ENCODE results near the gene C3orf20. TPM values are rescaled to one million over a fixed set of nuclear protein-coding genes. Genes with fewer than 3 reads are reported as not detected.
A peak's percentile ranks its signal among the peaks of the same experiment; 100 is the strongest.
"Not testable (repeated sequence)": the region's sequence is repeated elsewhere in the genome, so short reads cannot be mapped to it uniquely, and the experiment has no call there.

The C3orf20 gene
- total RNA-seq, 2 experiments from 2014 or later: 0.12 to 0.17 TPM

- peaks cover 16% of the 10 kb centered on the region for H3K9me3 Mint-ChIP-seq
- H3K27ac Mint-ChIP-seq: no peak overlapping the region
- no peaks in the 10 kb centered on the region for H3K4me1 Mint-ChIP-seq (ENCODE audit: low read depth)
- H3K36me3 Mint-ChIP-seq (ENCODE audit: low read depth): peaks cover 6% of the 10 kb centered on the region
- peaks cover 3% of the 10 kb centered on the region for H3K27me3 Mint-ChIP-seq (ENCODE audit: low read depth)
- intact Hi-C loops (cut with micrococcal nuclease): no loop called here
- CTCF ChIA-PET: no interaction called here
- H3K4me3 Mint-ChIP-seq: no peak overlapping the region
- no peak for DNase-seq
Observed at GRCh38 chr3:14750650-14751049, 75.7 kb downstream of the C3orf20 start.

GRCh38 chr3:14752979-14753378, 78.0 kb downstream of the C3orf20 start:
- H3K4me1 Mint-ChIP-seq (ENCODE audit: low read depth); intact Hi-C loops (cut with micrococcal nuclease); H3K4me3 Mint-ChIP-seq; H3K27me3 Mint-ChIP-seq (ENCODE audit: low read depth); DNase-seq; CTCF ChIA-PET; H3K27ac Mint-ChIP-seq; H3K36me3 Mint-ChIP-seq (ENCODE audit: low read depth): not testable (repeated sequence)
- peaks cover 16% of the 10 kb centered on the region for H3K9me3 Mint-ChIP-seq

- H3K36me3 Mint-ChIP-seq (ENCODE audit: low read depth): no peaks in the 10 kb centered on the region
- H3K27ac Mint-ChIP-seq: no peak overlapping the region
- no peak for DNase-seq
- no peaks in the 10 kb centered on the region for H3K27me3 Mint-ChIP-seq (ENCODE audit: low read depth)
- H3K4me1 Mint-ChIP-seq (ENCODE audit: low read depth): peaks cover 4% of the 10 kb centered on the region
- intact Hi-C loops (cut with micrococcal nuclease): no loop called here
- peaks cover 2% of the 10 kb centered on the region for H3K9me3 Mint-ChIP-seq
- H3K4me3 Mint-ChIP-seq: no peak overlapping the region
- CTCF ChIA-PET: no interaction called here
Observed at GRCh38 chr3:14757153-14757700, 82.3 kb downstream of the C3orf20 start.

- intact Hi-C loops (cut with micrococcal nuclease): no loop called here
- H3K9me3 Mint-ChIP-seq: no peaks in the 10 kb centered on the region
- H3K27ac Mint-ChIP-seq: no peak overlapping the region
- peaks cover 4% of the 10 kb centered on the region for H3K4me1 Mint-ChIP-seq (ENCODE audit: low read depth)
- H3K4me3 Mint-ChIP-seq: no peak overlapping the region
- no peak for DNase-seq
- CTCF ChIA-PET: no interaction called here
- no peaks in the 10 kb centered on the region for H3K27me3 Mint-ChIP-seq (ENCODE audit: low read depth)
- no peaks in the 10 kb centered on the region for H3K36me3 Mint-ChIP-seq (ENCODE audit: low read depth)
Observed at GRCh38 chr3:14758297-14758696, 83.4 kb downstream of the C3orf20 start.

GRCh38 chr3:14758959-14759358, 84.0 kb downstream of the C3orf20 start:
- H3K27ac Mint-ChIP-seq: no peak overlapping the region
- no peaks in the 10 kb centered on the region for H3K27me3 Mint-ChIP-seq (ENCODE audit: low read depth)
- CTCF ChIA-PET: no interaction called here
- no peaks in the 10 kb centered on the region for H3K36me3 Mint-ChIP-seq (ENCODE audit: low read depth)
- DNase-seq: no peak
- no peak overlapping the region for H3K4me3 Mint-ChIP-seq
- H3K4me1 Mint-ChIP-seq (ENCODE audit: low read depth): peaks cover 4% of the 10 kb centered on the region
- intact Hi-C loops (cut with micrococcal nuclease): no loop called here
- H3K9me3 Mint-ChIP-seq: no peaks in the 10 kb centered on the region

GRCh38 chr3:14760185-14760584, 85.2 kb downstream of the C3orf20 start:
- Mint-ChIP-seq H3K4me3 (no peak overlapping the region), H3K27ac (no peak overlapping the region), H3K9me3 (no peaks in the 10 kb centered on the region), H3K36me3 (ENCODE audit: low read depth) (no peaks in the 10 kb centered on the region), H3K4me1 (ENCODE audit: low read depth) (peaks cover 4% of the 10 kb centered on the region), H3K27me3 (ENCODE audit: low read depth) (no peaks in the 10 kb centered on the region)
- CTCF ChIA-PET: no interaction called here
- DNase-seq: no peak
- intact Hi-C loops (cut with micrococcal nuclease): no loop called here

- peaks cover 4% of the 10 kb centered on the region for H3K4me1 Mint-ChIP-seq (ENCODE audit: low read depth)
- intact Hi-C loops (cut with micrococcal nuclease): no loop called here
- H3K36me3 Mint-ChIP-seq (ENCODE audit: low read depth): no peaks in the 10 kb centered on the region
- peak; percentile 17 for DNase-seq
- CTCF ChIA-PET: no interaction called here
- H3K9me3 Mint-ChIP-seq: no peaks in the 10 kb centered on the region
- no peak overlapping the region for H3K27ac Mint-ChIP-seq
- peak overlapping the region; percentile 16 for H3K4me3 Mint-ChIP-seq
- H3K27me3 Mint-ChIP-seq (ENCODE audit: low read depth): no peaks in the 10 kb centered on the region
Observed at GRCh38 chr3:14761121-14761672, 86.3 kb downstream of the C3orf20 start.

GRCh38 chr3:14761866-14762265, 86.9 kb downstream of the C3orf20 start:
- no peaks in the 10 kb centered on the region for H3K27me3 Mint-ChIP-seq (ENCODE audit: low read depth)
- H3K27ac Mint-ChIP-seq: no peak overlapping the region
- no peak for DNase-seq
- H3K9me3 Mint-ChIP-seq: no peaks in the 10 kb centered on the region
- intact Hi-C loops (cut with micrococcal nuclease): no loop called here
- H3K36me3 Mint-ChIP-seq (ENCODE audit: low read depth): no peaks in the 10 kb centered on the region
- CTCF ChIA-PET: no interaction called here
- peaks cover 4% of the 10 kb centered on the region for H3K4me1 Mint-ChIP-seq (ENCODE audit: low read depth)
- no peak overlapping the region for H3K4me3 Mint-ChIP-seq

- Mint-ChIP-seq H3K4me3 (no peak overlapping the region), H3K4me1 (ENCODE audit: low read depth) (peaks cover 4% of the 10 kb centered on the region), H3K27ac (no peak overlapping the region), H3K9me3 (no peaks in the 10 kb centered on the region), H3K27me3 (ENCODE audit: low read depth) (no peaks in the 10 kb centered on the region), H3K36me3 (ENCODE audit: low read depth) (no peaks in the 10 kb centered on the region)
- intact Hi-C loops (cut with micrococcal nuclease): no loop called here
- CTCF ChIA-PET: no interaction called here
- DNase-seq: no peak
Observed at GRCh38 chr3:14762701-14763100, 87.8 kb downstream of the C3orf20 start.

- H3K4me1 Mint-ChIP-seq (ENCODE audit: low read depth): peaks cover 4% of the 10 kb centered on the region
- intact Hi-C loops (cut with micrococcal nuclease): no loop called here
- CTCF ChIA-PET: no interaction called here
- no peak overlapping the region for H3K4me3 Mint-ChIP-seq
- DNase-seq: no peak
- no peaks in the 10 kb centered on the region for H3K36me3 Mint-ChIP-seq (ENCODE audit: low read depth)
- no peak overlapping the region for H3K27ac Mint-ChIP-seq
- no peaks in the 10 kb centered on the region for H3K9me3 Mint-ChIP-seq
- no peaks in the 10 kb centered on the region for H3K27me3 Mint-ChIP-seq (ENCODE audit: low read depth)
Observed at GRCh38 chr3:14764331-14765059, 89.6 kb downstream of the C3orf20 start.

- Mint-ChIP-seq H3K9me3 (no peaks in the 10 kb centered on the region), H3K4me1 (ENCODE audit: low read depth) (peaks cover 4% of the 10 kb centered on the region), H3K36me3 (ENCODE audit: low read depth) (no peaks in the 10 kb centered on the region), H3K27ac (no peak overlapping the region), H3K4me3 (no peak overlapping the region), H3K27me3 (ENCODE audit: low read depth) (no peaks in the 10 kb centered on the region)
- CTCF ChIA-PET: no interaction called here
- DNase-seq: no peak
- intact Hi-C loops (cut with micrococcal nuclease): no loop called here
Observed at GRCh38 chr3:14765060-14765400, 90.1 kb downstream of the C3orf20 start.

GRCh38 chr3:14765576-14766427, 90.9 kb downstream of the C3orf20 start:
- Mint-ChIP-seq H3K27ac (no peak overlapping the region), H3K27me3 (ENCODE audit: low read depth) (no peaks in the 10 kb centered on the region), H3K9me3 (no peaks in the 10 kb centered on the region), H3K4me3 (no peak overlapping the region), H3K36me3 (ENCODE audit: low read depth) (no peaks in the 10 kb centered on the region), H3K4me1 (ENCODE audit: low read depth) (peaks cover 4% of the 10 kb centered on the region)
- CTCF ChIA-PET: interaction anchor here (1.1 kb wide), 1 partner anchor 156 kb away, joined by 3 read pairs; no protein-coding TSS in a partner anchor
- DNase-seq: no peak
- intact Hi-C loops (cut with micrococcal nuclease): no loop called here

All from activated naive CD4-positive, alpha-beta T cell treated with anti-CD3 and anti-CD28 coated beads for 36 hours (primary cell).